HG02970 (cell line): ENCODE results near the gene ADGRD1.
"Not testable (repeated sequence)": the region's sequence is repeated elsewhere in the genome, so short reads cannot be mapped to it uniquely, and the experiment has no call there.

Experiments
- ATAC-seq: cut with Tn5 transposase; IDR thresholded peaks from one replicate; pipeline ENCODE4 v1.9.1; 2021; ENCODE audit warnings: mild to moderate bottlenecking, moderate library complexity, moderate number of reproducible peaks; ENCODE audit not compliant: unreplicated experiment, low FRiP score

Gene ADGRD1

DNA sequence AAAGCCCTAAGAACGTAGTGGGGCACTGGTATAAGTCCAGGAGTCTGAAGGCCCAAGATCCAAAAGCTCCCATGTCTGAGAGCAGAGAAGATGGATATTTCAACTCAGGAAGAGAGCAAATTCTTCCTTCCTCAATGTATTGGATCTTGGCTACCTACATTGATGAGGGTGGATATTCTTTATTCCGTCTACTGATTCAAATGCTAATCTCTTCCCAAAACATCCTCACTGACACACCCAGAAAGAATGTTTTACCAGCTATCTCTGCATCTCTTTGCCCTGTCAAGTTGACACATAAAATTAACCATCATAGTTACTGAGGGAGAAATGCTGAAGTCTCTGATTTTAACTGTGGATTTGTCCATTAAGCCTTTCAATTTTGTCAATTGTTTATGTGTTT, 16.6 kb upstream of the ADGRD1 start:
- no peak for ATAC-seq

DNA sequence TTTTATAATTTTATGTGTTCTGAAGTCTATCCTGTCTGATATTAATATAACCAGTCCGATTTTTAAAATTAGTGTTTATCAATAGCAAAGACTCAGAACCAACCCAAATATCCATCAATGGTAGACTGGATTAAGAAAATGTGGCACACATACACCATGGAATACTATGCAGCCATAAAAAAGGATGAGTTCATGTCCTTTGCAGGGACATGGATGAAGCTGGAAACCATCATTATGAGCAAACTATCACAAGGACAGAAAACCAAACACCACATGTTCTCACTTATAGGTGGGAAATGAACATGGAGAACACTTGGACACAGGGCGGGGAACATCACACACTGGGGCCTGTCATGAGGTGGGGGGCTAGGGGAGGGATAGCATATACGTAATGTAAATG, 16.2 kb upstream of the ADGRD1 start:
- ATAC-seq, result not testable (repeated sequence)

DNA sequence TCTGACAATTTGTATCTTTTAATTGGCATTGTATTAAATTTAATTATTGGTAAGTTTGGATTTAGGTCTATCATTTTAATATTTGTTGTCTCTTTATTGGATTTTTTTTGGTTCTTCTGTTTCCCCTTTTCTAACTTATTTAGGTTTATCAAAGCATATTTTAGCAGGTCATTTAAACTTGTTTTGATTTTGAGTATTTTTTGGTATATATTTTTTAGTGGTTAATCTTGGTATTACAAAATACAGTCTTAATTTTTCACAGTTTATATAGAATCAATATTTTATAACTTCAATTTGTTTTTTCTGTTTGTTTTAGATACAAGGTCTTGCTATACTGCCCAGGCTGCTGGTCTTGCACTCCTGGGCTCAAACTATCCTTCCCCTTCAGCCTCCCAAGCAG, 15.5 kb upstream of the ADGRD1 start:
- ATAC-seq, result no peak

DNA sequence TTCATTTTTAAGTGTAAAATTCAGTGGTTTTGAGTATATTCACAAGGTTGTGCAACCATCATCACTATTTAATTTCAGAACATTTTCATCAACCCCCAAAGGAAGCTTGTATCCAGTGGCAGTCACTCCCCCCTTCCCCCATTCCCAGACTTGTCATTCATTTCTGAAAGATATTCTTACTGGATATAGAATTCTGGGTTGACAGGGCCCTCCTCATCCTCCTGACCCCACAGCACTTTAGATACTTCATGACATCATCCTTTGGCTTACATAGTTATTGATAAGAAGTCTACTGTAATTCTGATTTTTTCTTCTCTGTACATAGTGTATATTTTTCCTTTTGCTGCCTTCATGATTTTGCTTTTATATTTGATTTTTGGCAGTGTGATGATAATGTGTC, 8.8 kb upstream of the ADGRD1 start:
- ATAC-seq, result no peak

DNA sequence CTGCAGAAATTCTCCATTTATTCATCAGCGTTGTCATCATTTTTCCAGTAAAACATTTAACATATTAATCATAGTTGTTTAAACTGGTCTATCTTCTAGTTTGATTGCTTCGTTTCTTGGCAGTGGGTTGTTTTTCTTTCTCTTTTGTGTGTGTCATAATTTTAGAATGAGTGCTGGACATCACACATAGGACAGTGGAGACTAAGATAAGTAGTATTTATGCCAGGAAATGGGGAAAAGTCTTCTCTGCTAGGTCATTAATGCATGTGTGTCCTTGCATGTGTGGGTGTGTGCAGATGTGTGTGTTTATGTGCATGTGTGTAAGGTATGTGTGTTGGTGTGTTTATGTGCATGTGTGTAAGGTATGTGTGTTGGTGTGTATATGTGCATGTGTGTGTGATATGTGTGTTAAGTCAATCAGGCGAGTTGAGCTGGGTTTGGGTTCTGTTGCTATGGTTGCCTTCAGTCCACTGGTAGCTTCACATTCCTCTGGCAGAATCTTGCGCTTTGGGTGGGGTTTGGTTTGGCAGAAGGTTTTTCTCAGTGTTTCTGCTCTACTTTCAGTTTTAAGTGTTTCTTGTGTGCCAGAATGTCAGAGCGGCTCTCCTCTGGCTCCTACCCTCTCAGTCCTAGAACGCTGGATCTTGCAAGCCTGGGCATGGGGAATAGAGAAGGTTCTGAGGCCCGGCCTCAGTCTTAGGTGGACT, 7.8 kb upstream of the ADGRD1 start:
- no peak for ATAC-seq

DNA sequence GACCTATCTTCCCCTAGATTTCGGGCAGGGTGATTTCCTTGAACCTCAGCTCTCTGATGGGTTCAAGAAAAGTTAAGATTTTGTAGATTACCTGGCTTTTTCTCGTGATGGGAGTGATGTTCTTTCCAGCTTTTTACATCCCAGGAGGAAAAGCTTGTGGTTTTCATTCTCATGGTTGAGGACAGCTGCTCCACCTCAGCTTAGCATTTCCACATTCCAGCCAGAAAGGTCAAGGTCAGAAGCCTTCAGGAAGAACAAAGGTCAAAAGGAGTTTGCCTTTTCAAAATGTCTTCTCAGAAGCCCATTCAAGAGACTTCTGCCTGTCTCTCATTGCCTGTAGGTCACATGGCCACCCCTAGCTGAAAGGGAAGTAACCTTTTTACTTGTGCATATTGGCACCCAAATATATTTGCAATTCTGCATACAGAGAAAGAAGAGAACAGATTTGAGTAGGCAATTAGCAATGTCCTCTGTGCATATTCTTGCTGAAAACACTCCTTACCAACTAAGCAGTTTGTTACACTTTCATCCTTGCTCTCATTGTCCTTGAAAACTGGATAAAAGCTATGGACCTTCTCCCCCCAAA, 6.6 kb upstream of the ADGRD1 start:
- ATAC-seq, result no peak

DNA sequence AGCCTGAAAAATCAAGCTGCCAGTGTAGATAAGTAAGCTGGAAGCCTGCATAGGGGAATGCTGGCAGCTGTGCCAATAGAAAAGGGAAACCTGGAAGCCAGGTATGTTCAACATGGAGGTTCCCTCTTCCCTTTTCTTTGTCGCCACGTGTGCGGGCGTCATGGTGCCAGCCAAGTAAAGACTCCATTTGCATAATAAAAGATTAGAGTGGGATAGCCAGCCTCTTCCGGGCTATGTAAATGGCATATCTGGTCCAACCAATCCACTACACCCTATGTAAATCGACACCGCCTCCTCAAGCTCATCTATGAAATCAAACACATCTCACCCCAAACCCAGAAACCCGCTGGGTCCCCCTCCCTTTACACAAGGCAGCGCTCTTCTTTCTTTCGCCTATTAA, 5.6 kb upstream of the ADGRD1 start:
- ATAC-seq, result no peak

DNA sequence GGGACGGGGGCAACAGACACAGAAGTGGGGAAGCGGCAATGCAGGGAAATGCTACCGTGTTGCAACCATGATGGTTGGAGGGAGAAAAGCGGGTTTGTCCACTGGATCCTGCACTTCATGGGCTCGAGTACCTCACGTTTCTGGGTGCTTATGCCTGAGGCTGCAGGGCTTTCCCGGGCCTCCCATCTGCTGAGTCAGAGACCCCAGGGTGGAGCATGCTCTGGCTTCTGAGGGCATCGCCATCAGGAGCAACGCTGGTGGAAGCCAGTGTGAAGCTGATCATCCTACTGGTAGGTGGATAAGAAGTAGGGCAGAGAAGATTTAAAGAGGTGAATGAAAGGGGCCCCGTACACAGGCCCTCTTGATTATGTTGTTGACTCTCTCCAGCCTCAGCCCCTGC, 5.0 kb upstream of the ADGRD1 start:
- ATAC-seq, result no peak

DNA sequence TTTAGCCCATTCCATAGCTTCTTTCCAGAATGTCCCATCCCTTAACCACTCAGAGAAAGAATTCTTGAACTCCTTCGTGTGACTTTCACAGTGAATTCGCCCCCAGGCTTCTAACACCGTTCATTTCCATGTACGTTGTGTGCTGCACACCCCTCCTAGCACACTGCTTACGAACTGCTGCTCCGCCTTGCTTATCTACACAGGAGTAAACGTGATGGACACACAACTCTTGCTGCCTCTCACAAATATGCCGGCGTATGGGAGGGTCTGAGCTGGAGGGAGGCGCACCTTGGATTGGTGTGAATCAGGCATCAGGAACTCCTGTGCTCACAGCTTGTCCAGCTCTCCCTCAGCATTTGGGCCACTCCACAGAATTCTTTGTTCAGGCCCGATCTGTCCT, 3.9 kb upstream of the ADGRD1 start:
- no peak for ATAC-seq

DNA sequence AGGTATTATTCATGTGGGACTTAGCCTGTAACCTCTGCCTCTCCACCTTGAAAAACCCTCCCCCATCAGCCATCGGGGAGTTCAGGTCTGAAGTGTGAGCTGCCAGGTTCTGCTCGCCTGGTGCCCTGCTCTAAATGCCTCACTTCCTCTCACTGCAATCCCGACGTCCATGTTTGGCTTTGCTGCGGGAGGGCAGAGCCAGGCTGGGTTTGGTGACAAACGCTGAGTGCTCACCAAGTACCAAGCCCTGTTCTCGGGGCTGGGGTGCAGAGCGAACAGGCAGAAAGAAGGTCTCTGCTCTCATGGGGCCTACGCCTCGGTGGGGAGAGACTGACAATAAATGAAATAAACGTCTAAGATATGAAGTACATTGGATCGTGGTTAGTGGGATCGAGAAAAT, 2.1 kb upstream of the ADGRD1 start:
- ATAC-seq, result no peak

DNA sequence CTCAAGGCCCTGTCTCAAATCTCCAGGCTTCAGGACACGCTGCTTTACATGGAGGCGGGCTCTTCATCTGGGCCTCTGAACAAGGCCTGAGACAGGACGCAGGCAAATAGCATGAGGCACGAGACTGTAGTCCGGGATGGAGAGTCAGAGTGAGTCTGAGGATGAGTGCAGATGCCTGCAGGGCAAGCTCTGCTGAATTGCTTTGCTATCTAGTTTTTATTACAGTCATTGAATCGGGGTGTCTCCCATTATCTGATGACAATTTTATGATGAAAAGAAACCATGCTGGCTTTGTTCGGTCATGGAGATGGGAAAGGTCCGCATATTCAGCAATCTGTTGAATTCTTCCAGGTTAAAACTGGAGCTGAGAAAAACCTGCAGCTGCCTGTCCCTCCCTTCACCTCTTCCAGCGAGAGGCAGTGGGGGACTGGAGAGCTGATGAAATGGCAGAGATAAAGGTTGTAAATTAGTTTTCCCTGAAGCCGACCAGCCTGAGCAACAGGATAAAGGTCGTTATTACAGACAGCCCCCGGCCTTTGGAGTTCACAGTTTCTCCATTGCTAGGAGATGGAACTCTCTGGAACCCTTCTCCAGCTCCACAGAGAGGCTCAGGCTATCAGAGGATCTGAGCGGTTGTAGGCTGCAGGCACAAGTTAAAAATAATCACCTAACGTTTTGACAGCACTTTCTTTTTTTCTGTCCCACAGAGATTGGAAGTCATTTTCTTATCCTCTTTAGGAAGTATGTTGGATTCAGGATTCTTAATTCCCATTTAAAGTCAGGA, 1.3 kb upstream of the ADGRD1 start:
- ATAC-seq, result no peak

DNA sequence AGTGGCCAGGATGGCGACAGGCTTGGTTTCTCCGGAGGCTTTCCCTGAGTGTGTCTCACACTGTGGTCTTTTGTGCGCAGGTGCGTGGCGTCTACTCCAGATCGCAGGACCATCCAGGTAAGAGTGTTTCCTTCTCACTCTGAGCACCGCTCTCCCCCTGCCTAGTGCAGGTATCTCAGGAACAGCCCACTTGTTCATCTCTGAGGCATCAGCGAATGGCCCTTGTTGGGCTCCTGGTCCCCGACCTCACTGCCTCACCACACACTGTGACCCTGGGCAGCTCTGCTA, 781 bp downstream of the ADGRD1 start:
- ATAC-seq, result no peak

DNA sequence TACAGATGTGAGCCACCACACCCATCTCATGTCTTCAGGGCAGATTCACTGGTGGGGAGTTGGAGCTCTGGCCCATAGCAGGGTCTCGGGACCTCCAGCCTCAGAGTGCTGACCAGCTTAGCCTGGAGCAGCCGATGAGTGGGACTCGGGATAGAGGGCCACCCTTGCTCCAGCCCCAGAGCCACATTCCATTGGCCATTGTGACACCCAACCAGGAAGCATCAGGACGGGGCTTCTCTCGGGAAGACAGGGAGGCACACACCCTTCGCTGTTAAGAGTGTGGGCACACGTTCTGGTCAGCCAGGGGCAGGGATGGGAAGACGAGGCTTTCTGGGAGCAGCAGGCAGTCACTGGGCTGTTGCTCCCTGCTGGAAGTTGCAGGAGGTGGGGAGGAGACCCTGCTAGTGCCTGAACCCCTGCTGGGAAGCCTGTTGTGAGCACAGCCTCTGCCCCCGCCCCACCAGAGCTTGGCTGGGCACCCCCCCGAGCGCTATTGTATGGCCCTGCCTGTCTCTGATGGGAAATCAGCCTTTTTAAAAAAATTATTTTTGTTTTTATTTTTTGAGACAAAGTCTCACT, 1.6 kb downstream of the ADGRD1 start:
- no peak for ATAC-seq

DNA sequence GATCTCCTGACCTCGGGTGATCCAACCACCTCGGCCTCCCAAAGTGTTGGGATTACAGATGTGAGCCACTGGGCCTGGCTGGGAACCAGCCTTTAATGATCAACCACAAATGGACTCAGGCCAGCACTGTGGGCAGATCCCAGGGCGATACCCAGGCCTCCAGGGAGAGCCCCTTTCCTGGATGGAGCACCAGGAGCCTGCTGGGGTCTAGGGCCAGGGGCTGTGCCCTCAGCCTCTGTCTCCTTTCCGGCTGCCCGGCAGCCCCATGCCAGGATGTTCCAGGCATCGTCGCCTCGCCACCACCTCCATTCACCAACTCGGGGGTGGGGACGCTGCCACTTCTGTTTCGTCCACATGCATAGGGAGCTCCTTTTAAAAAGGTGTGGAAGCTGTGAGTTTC, 2.3 kb downstream of the ADGRD1 start:
- no peak for ATAC-seq

DNA sequence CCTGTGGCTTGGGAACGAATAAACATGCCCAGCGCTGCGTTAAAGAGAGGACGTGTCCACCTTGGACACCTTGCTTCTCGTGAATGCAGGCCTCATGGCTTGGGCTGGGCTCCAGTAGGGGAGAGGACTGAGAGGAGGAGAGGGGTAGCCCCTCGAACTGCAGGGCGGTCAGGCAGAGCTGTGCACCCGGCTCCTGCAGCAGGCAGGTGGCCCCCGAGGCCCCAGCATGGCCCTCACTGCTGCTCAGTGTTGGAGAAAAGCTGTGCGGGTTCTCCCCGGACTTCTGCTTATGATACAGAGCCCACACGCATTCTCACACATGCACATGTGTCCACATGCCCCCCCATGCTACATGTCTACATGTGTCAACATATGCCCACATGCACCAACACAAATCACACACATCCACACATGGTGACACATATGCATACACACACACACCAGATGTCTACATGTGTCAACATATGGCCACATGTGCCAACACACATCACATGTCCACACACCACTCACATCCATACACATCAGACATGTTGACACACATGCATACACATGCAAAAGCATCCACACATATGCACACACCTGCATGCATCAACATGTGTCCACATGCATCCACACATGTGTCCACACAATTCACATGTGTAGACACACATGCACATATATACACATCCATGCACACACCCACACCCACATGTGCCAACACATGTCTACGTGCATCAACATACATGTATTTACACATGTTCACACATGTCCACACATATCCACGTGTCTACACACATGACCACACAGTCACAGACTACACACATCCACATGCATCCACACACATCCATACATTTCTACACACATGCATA, 3.0 kb downstream of the ADGRD1 start:
- no peak for ATAC-seq

DNA sequence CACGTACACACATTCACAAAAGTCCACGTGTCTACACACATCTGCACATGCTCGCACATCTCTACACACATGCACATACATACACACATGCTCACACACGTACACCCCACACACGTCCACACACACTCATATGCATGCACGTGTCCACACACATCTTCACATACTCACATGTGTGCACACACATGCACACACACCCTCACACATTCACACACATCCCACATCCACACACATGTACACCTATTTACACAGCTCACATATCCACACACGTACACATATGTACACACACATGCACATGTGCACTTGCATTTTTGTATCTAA, 3.6 kb downstream of the ADGRD1 start:
- ATAC-seq, result no peak

DNA sequence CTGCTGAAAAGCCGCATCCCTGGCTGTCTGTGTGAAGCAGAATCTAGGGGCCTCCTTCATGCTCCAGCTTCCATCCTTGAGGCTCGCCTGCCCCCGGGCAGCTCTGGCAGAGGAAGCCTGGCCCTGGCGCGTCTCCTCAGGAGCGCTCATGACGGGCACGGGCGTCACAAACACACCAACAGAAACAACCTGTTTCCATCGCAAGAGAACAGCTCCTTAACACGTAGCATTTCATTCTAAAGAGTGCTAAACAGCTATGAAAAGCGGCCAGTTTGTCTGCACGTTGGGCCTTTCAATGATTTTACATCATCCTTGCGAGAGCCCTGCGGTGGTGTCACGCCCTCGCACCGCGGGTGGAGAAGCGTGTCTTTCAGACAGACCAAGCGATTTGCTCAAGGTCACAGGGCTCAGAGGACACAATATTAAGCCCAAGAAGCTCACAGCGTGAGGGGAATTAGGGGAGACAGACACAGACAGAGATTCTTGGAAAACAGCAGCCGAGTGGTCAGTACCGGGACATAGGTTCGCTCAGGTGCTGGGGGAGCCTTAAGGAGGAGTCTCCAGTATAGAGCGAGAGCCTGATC, 4.9 kb downstream of the ADGRD1 start:
- no peak for ATAC-seq

DNA sequence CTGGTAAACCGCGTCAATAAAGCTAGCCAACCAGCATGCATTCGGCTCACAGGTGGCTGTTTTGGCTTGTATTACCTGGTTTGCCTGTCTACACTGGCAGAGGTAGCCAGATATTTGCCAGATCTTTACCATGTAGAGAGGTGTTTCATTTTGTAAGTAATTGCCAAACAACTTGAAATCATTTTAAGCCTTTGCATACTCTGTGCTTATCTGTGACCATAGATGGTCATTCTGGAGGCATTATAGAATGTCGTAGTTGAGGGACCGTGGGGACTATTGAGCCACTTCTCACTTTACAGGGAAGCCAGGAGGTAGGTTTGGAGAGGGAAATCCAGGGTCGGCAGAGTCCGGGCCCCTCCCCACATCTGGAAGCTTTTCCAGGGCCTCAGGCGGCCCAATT, 5.9 kb downstream of the ADGRD1 start:
- no peak for ATAC-seq

DNA sequence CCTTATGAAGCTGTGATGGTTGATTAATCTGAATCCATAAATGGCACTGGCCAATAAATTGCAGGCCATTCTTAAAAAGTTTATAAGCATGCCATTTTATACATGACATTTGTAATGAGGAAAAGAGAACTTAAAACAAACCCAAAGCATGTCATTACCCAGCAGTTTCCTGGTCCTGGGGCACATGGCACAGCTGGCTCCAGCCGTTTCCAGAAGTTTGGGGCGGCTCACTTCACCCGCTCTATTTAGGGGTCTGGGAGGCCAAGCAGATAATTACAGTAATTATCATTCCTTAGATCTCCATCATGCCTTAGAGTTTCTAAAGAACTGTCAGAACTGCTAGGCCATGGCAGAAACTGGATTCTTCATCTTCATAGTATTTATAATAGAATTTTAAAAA, 6.4 kb downstream of the ADGRD1 start:
- no peak for ATAC-seq

DNA sequence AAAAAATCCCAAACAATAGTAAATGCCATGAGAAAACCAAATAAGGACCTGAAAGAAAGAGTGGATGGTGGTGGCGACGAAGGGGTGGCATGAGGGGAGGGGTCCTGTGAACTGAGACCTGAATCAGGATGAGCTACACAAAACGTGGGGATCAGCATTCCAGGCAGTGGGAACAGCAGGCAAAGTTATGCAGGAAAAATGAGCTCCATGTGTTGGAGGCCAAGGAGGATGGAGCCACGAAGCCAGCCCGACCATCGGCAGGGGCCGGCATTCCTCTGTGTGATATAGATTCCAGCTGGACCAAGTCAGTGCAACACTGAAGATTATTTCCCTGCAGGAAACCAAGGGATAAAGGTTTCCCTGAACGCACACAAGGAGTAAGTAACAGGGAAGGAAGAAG, 7.1 kb downstream of the ADGRD1 start:
- ATAC-seq, result no peak
